GM12892 (cell line): Measurements from ENCODE around the gene AOPEP.

Source experiments
- POLR2AphosphoS5 ChIP-seq: IDR thresholded peaks from 2 replicates; pipeline ENCODE4 v1.6.1; 2011; ENCODE audit warnings: low read depth, low read length, control low read depth
- TAF1 ChIP-seq: IDR thresholded peaks from 2 replicates; pipeline ENCODE4 v1.6.1; 2011; ENCODE audit warnings: low read depth, mild to moderate bottlenecking, control low read depth, low read length, borderline replicate concordance

DNA sequence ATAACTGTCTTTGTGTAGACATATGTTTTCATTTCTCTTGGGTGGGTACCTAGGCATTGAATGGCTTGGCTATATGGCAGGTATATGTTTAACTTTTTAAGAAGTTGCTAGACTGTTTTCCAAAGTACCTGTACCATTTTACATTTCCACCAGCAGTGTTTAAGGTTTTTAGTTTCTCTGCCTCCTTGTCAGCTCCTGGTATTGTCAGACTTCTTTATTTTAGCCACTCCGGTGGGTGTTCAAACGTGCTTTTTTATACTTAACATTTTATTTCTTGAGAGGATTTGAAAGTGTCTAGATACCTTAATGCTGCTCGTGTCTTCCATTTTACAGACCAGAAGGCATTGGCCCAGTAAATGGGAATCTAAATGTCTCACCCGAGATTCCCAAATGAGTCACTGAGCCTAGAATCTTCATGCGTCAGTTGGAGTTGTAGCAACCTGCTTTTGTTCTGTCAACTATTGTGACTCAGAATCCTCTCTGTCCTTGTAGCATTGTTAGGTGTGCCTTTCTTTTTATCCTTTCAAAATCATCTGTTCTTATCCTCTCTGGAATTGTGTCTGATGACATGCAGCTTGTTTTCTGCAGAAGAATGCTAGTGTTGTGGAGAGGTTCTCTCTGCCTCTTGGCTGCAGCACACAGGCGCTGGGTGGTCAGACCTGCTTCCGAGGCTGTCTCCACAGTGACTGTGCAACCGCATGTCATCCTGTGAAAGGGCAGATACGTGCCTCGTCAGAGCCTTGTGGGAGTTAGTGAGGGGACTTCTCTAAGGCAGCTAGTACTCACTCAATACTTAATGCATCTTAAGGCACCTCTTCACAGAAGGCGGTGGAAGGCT, 291.8 kb downstream of the AOPEP start:
- TF ChIP-seq POLR2AphosphoS5 (no peak), TAF1 (no peak)
